GM21447 (cell line): ENCODE data around the gene MAGOH.

ENCODE experiments used
- ATAC-seq: cut with Tn5 transposase; IDR thresholded peaks from one replicate; pipeline ENCODE4 v1.9.1; 2021; ENCODE audit not compliant: unreplicated experiment

The MAGOH gene

DNA sequence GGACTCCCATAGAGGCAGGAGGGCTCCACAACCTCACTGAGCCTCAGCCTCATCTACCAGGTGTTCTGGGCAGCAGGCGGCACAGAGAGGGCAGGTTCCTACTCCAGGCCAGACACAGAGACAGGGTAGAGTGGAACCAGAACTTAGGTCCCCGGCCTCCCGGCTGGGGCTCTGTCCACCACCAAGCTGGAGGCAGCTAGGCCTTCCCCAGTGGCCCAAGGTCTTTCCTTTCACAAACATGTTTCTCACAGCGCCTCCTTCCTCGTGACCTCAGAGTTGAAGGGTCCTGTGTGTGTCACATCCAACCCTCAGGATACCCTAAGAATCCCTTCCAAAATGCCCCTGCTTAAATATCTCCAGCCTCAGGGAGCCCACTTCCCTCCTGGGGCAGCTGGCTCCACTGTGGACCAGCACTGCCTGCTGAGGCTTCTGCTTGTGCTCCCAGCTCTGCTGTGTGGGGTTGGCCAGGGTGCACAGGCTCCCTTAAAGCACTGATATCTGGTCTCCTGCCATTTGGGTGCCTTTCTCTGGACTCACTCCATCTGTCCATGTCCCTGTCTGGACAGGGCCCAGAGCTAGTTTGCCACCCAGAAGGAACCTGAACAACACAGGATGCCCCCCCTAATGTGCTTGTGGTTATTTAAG is 33.2 kb upstream of the MAGOH start:
- ATAC-seq: no peak

DNA sequence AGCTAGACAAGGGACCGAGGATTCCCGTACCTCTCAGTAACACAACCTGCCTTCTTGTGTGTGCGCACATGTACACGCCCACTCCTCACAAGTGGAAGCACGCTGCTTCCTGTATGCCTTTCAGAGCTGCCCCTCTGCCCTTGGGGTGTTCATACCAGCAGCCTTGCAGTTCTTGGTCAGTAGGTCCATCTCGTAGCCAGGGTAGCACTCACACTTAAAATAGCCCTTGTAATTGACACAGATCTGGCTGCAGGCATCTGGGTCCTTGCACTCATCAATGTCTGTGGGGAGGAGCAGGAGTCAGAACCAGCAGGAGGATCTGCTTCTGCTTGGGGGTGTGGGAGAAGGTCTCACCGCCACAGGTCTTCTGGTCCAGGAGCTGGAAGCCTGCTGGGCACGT is 32.6 kb upstream of the MAGOH start:
- ATAC-seq: no peak

DNA sequence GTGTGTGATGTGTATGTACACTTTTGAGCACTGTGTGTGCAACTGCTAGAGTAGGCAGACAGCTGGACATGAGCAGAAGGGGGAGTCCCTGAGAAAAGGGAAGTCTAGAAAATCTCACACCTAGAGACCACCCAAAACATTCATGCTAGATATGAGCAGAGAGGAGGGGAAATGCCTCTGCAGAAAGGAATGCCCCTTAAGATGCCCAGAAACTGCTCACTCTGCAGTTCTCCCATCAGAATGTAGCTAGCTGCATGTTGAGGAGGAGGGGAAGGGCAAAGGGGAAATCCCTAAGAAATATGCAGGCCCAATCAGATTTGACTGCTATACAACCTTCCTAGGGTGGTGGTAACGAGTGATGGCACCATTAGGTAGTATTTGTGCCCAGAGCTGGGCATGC is 31.8 kb upstream of the MAGOH start:
- no peak for ATAC-seq

DNA sequence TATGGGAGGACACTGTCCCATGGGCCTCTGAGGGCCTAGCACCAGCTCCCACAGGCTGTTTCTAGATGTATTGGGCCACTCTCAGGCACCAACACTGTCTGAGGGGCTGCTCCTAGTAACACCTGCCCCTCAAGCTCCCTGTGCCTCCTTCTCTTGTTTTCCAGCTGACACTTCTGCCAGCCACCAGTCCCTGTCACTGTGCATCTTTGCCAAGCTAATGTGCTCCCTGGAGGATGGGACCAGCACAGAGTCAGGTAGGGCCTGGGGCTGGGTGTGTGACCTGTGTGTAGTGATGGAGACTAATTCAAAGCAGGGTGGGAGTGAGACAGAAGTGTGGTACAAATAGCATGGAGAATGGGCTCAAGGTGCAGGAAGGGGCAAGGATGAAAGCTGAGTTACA is 29.4 kb upstream of the MAGOH start:
- no peak for ATAC-seq

DNA sequence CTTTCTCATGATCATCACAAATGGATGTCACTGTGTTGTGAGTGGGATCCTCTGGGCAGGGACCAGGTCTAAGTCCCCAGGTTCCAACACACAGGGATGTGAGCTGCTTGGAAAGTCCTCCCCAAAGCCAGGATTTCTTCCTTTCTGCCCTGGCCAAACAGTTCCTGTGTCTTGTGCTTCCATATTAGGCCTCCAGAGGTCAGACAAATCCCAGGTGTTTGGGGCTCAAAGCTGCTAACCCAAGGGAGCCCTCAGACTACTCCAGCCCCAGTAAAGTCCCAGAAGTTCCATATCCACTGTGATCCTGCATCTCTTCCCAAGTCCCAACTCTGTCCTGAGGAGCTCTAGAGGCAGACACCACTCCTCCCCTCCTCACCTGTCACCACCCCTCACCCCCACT is 27.7 kb upstream of the MAGOH start:
- no peak for ATAC-seq

DNA sequence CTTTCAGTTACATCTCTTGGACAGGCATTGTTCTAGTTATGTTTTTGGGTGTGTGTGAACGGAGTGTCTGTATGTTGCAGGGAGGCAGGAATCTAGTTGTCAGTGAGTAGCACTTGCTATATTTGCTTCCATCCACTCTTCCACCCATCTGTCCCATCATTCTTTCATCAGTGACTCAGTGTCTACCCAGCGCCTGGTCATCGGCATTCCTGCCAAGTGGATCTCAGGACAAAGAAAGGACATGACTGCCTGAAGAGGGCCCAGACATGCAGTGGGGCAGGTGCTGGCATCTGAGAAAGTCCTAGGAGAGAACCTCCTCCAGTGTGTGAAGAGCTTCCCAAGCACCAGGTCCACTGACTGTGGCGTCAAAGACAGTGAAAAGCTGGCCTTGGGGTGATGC is 27.3 kb upstream of the MAGOH start:
- no peak for ATAC-seq

DNA sequence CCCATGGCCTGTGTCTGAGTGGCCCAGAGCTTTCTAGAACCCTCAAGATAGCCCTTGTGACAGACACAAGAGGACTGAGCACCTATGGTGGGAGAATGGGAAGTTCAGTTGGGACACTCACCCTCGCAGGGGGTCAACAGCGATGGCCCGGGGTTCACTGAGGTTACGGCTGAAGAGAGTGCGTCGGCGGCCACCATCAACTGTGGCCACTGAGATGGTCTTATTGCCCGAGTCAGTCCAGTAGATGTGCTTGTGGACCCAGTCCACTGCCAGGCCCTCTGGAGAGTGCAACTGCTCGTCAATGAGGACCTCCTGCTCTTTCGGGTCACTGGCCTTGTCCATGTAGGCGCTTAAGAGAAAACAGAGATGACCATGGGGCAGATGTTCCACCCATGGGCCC is 25.7 kb upstream of the MAGOH start:
- ATAC-seq: no peak

DNA sequence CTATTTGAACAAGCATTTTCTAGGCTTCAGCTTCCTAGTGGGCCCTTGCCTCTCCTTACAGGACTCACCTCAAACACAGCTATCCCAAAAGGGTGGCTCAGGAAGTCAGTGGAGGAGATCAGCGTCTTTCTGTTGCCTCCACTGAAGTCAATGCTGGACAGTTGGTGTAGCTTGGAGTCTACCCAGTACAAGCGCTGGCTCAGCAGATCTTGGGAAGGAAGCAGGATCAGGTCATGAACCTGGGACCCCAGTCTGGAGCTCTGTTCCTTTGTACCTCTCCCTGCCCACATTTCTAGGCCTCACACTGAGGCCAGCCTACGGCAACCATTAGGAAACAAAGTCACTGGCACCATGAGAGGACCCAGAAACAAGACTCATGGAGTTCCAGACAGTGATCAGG is 23.7 kb upstream of the MAGOH start:
- no peak for ATAC-seq

DNA sequence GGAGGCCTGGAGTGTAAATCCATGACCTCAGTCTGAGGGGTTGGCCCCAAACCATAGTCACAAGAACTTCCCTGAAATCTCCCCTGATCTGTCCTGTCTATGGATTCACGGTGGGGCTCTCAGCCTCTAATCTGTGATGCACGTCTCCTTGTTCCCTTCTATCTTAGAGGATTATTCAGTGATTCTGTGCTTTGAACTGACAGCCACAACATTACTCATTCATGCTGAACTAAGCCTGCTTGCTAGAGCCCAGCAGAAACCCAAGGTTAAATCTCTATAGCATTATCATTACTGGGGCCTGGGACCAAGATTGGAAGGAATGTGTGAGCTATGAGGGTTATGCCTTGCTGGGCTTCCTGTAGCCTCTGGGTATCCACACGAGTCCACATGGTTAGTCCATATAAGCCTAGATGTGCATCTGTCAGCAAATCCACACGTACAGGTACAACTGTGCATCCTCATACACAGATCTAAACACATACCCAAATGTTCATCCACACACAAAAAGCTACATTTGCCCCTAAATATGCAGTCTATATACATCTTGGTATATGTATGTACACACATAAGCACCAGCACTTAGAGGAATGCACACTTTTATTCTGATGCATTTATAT is 22.4 kb upstream of the MAGOH start:
- no peak for ATAC-seq

DNA sequence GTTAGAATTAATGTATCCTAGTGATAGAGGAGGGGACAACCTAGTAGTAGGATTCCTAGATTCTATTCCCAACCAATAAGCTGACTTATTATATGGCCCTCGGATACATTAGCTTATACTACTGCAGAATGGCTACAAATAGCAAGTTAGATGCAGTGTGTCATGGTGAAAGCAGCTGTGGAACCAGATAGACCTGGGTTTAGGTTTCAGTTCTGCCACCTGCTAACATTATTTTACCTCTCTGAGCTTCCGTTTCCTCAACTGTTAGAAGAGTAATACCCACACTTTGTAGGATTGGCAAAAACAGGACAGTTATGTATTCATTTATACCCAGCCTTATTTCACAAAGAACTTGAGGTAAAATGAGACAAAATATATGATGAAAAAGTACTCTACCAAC is 21.6 kb upstream of the MAGOH start:
- peak; percentile 68 for ATAC-seq

DNA sequence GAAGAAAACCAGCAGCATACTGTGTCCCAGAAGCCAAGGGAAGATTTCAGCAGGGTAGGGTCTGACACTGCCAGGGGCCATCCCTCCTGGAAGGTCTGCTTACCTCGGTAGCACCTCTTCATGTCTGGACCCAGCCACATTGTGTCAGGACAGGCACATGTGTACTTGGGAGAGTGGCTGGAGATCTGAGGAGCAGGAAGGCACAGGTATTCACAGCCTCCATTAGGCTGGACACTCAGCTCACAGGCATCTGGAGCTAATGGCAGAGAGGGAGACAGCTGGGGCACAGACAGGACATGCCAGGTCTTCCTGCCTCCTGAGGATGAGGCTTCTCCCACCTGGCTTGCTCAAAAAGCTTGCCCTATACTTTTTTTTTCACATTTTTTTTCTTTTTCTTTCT is 19.9 kb upstream of the MAGOH start:
- no peak for ATAC-seq

DNA sequence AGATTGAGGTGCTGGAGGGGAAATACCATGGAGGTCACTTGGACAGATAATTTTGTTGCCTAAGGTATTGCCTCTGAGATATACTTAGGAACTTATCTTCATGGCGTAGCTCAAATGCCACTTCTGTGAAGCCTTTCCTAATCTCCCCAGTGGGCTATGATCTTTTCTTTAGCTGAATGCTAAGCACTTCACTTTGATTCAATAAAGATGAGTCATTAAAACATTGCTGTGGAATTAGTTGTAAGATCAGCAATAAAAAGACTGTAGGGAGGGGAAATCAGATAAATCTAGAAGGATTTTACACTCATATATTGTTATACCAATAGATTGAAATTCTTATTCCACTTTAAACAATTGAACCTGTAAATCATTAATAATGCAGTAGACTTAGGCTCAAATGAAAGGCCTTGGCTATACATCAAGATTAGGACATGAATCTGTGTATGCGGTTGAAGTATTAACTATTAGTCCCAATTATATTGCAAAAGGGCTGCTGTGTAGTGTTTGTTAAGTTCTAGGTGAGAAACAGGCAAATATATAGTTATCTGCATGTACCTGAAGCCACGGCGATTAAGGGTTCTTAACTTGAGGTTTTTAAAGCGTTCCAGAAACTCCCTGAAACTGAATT is 19.2 kb upstream of the MAGOH start:
- no peak for ATAC-seq

DNA sequence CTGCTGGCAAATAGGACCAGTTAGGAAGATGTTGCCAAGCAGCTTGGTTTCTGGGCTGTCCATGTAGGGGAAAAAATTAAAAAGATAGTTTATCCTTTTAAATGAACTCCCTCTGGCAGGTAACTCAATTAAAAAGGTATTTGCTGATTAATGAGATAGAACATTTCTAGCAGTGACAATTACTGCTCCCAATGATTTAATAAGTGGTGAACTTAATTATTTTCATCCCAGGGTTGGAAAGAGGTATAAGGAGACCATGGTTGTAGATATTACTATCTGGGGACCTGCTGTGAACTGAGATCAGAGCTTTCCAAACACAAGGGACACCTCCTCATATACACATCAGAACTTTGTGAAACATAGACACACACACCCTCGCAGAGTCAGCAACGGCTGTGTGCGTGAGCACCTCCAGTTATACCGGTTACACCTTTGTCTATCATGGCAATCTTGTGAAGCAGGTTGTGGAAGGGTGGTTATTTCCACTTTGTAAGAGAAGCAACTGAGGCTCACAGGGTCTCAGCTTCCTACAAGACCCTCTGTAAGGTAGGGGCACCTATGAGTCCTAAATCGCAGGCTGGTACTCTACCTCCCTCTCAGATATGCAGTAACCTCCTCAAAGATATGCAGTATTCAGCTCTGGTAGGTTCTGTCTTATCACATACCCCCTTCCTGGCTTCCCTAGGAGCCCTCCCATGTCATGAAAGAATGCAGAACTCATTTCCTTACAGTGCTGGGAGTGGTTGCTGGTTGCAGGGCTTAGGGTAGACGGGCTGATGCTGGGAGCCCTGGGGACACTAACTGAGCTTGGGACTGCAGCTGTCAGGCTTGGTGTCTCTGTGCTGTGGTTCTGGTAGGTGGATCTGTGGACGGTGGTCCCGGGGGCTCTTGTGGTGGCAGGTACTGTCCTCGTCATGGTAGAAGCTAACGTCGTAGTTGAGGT is 18.5 kb upstream of the MAGOH start:
- ATAC-seq: no peak

DNA sequence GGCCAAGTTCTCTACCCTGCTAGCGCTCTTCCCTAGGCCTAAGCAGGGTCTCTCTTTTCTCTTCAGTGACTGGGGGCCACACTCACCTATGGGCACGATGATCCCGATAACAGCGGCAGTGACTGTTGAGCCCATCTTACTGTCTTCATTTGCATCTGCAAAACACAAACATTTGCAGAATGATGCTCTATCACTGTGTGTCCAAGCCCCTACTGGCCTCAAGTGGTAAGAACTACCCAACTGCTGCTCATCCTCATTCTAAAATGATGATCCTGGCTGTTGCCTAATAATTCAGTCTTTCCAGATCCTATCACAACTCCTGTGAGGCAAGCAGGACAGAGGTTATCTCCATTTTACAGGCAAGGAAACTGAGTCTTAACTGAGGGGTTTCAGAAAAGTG is 16.7 kb upstream of the MAGOH start:
- no peak for ATAC-seq

DNA sequence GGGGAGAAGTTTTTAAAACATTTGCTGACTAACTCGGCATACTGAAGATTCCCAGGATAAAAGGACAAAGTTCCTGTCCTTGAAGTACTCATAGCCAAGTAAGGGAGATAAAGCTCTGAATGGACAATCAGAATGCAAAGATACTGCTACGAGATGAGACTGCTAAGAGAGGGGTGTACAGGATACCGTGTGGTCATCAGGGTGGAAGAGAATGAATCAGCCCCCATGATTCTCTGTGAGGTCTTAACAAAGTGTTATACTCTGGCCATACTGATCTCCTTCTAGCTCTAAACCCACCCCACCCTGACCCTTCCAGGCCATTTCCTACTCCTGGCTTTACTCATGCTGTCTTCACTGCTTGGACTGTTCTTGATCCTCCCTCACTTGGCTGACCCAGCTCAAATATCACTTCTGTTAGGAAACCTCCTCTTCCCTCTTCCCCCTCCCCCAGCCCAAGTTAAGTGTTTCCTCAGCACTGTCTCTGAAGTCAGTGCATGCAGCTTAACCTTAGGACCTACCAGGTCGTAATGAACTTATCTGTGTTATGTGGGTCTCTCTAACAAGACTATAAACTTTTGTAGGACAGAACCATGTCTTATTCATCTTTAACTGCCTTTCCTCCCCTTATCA is 15.8 kb upstream of the MAGOH start:
- no peak for ATAC-seq

DNA sequence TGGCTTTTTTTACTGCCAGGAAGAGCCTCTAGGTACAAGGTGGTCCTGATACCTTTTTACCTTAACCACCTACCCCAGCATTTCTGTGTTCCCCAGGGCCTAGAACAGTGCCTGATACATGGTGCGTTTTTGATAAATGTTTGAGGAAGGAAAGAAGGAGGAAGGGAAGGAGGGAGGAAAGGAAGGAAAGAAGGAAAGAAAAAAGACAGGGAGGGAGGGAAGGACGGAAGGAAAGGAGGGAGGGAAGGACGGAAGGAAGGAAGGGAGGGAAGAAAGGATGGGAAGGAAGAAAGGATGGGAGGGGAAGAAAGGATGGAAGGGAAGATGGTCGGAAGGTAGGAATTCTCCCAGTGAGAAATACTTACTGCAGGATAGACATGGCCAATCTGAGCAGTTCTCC is 12.0 kb upstream of the MAGOH start:
- no peak for ATAC-seq

DNA sequence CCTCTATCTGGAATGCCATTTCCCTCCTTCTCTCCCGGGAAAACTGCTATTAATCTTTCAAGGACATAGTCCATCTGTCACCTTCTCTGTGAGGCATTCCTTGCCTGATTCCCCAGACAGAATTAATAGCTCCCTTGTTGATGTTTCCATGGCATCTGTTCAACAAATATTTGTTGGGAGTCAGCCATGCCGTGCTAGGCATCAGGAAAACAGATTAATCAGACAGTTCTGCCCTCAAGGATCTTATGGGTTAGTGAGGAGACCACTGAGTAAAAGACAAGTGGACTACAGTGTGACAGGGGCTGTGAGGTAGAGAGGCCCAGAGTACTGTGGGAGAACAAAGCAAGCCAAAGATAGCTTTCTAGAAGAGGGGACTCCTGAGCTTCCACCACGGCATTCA is 11.4 kb upstream of the MAGOH start:
- no peak for ATAC-seq

DNA sequence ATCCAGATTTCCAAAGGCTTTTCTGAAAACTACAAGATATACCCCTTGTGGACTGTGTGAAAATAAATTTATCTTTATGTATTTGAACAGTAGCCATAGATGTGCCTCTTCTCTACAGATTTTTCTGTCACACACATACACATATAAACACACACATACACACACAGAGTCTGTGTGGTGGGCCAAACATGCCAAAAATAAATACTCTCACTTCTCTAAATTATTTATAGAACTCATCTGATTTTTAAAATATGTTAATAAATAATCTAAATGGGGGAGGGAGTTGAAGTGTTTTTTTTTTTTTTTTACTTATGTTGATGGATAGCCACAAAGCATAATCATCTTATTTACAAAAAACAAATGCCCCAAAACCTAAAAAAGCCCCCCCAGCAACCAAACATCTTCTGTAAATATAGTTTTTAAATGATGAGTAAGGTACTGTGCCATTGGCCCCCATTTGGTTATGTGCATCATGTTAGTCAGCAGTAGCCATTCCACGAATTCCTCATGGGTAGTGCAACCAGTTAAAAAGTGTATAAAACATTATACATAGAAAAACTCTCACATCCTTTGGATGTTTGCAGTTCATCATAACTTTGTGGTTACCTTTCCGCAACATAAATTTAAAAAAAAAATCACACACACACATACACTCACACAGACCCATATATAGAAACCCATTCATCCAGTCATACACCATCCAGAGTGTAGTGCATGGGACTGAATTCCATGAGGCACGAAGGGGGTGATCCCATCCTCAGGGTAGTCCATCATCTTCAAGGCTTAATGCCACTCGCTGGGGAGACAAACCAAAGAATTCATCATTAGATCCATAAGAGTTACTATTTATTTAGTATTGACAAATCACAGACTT is 8.2 kb upstream of the MAGOH start:
- ATAC-seq: peak; percentile 48

DNA sequence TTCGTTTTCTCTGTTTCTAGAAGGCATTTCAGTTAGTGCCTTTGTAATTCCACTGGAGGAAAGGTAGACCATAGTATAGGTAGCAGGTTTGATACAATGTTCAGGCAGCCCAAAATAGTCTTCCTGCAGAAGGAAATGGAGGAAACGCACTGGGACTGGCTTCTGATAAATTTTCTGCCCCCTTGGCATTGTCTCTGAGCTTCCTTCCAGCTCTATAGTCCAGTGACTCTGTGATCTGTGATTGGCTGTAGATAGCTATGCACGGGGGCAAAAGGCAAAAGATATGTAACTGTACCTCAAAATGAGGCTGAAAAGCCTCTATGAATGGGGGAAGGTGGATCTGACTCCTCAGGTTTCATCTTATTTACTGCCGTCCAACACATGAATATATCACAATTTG is 5.8 kb upstream of the MAGOH start:
- ATAC-seq: no peak

DNA sequence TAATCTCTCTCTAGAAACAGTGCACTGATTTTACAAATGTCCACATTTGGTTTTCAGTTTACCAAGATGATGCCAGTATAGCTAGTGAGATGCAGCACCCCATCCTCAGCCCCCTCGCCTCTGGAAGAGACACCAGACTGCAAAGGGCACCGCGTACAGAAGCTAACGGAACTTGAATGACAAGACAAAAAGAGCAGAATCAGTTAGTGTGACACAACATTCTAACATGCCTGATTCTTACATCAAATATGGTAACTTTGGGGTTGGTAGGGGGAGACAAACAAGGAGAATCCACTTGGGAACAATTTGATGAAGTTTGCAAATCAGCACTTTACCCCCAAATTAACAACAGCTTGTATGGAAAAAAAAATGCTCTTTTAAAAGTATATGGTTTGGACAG is 4.1 kb upstream of the MAGOH start:
- ATAC-seq: no peak
